Stomach smooth muscle (tissue), 2 donors: ENCODE measurements around the gene ERC1.

Experiments
- H3K27ac ChIP-seq: one replicate; pipeline ENCODE4 v1.7.0; 2013; ENCODE audit warnings: mild to moderate bottlenecking, low read length, inconsistent platforms
- H3K27me3 ChIP-seq, 2 donors: one replicate each; pipeline ENCODE4 v1.7.0; 2013; ENCODE audit warnings: low read length in 2 of 2; ENCODE audit not compliant: insufficient read depth in 2 of 2, control insufficient read depth in 1 of 2
- H3K36me3 ChIP-seq, 2 donors: one replicate each; pipeline ENCODE4 v1.7.0; 2013; ENCODE audit warnings: low read length in 2 of 2; ENCODE audit not compliant: control insufficient read depth in 2 of 2, insufficient read depth in 2 of 2
- H3K4me1 ChIP-seq: one replicate; pipeline ENCODE4 v1.7.0; 2013; ENCODE audit warnings: low read length; ENCODE audit not compliant: control insufficient read depth, insufficient read depth
- H3K4me3 ChIP-seq, 2 donors: one replicate each; pipeline ENCODE4 v1.7.0; 2013; ENCODE audit warnings: low read length in 2 of 2
- H3K9ac ChIP-seq, 2 donors: one replicate each; pipeline ENCODE4 v1.7.0; 2013; ENCODE audit warnings: low read length in 2 of 2, mild to moderate bottlenecking in 1 of 2
- H3K9me3 ChIP-seq, 2 donors: one replicate each; pipeline ENCODE4 v1.7.0; 2013; ENCODE audit warnings: low read length in 2 of 2; ENCODE audit not compliant: control insufficient read depth in 2 of 2
- donor health status: healthy.
- donor health status: Pancreatic carcinoma.

ERC1 gene

DNA sequence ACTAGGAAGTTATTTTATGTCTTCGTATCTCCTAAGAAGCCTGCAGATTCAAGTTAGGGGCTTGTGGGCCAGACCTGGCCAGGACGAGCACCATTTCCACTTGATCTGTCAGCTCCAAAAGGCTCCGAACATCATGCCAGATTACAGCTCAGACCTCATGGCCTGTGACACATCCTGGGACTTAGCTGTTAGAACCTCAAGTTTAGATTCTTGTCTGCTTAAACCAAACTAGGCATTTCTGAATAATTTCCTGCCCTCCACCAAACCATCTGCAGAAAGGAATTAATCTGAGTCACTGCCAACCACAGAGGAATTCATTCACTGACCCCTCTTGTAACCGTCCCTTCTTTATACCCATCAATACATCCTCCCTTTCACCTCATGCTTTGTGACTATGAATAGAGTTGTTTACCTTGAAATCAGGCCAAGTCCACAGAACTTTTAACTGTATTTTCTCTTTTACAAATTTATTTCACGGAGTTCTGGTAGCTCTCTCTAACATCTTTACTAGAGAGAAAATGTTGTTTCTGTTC lies 483.1 kb downstream of the ERC1 start:
- no peaks in the 10 kb centered on the region for H3K27me3 ChIP-seq
- H3K9me3 ChIP-seq: no peaks in the 10 kb centered on the region
- H3K4me3 ChIP-seq: peak overlapping the region; percentile 6 to 57
- peaks cover 20% of the 10 kb centered on the region for H3K4me1 ChIP-seq
- peak overlapping the region; percentile 24 for H3K27ac ChIP-seq
- H3K36me3 ChIP-seq: no peaks in the 10 kb centered on the region
- peak overlapping the region in 1 of 2 donors; percentile 29 for H3K9ac ChIP-seq

DNA sequence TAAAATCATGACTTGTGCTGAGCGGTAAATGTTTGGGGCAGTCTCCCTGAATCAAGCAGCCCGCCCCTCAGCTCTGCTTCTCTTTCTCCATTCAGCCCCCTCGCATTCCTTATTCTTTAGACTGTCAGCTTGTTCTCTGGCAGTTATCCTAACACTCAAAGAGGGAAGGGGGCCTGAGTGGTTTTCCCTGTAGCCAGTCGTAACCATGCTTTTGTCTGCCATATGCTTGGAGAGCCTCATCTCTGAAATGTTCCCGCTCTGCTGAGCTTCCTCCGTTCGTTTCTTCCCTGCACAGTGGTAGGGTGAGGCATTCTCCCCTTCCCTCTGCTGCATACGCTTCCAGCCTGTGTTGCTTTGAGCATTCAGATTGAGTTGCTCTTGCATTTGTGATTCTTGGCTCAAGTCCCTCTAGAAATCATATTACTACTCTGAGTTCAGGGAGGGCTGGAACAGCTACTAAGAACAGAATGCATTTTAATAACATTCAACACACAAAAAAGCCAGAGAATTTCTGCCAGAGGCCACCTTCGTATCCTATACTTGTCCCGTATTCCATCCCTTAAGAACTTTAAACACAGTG lies 483.6 kb downstream of the ERC1 start:
- Histone ChIP-seq H3K27me3 (no peaks in the 10 kb centered on the region), H3K9me3 (no peaks in the 10 kb centered on the region), H3K4me1 (peaks cover 20% of the 10 kb centered on the region), H3K27ac (peak overlapping the region; percentile 24), H3K9ac (peak overlapping the region; percentile 23 to 29), H3K36me3 (no peaks in the 10 kb centered on the region), H3K4me3 (peak overlapping the region; percentile 6 to 57)

DNA sequence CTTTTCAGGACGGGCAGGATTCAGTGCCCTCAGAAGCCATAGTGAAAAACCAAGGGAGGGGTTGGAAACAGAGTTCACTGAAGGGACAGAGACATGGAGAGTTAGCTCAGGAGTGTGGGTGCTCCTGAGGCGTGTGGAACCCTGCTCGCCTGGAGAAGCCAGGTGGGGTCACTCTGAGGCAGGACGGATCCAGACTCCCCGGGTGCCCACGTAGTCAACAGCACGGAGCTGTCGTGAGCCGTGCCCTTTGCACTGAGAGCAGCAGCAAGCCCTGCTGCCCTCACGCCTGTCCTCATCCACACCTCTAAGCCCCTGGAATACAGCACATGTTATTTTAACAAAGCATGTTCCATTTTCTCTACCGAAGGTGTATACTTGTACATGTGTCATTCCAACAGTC lies 488.6 kb downstream of the ERC1 start:
- H3K9me3 ChIP-seq: no peaks in the 10 kb centered on the region
- no peaks in the 10 kb centered on the region for H3K27me3 ChIP-seq
- H3K9ac ChIP-seq: no peak overlapping the region
- no peak overlapping the region for H3K27ac ChIP-seq
- no peaks in the 10 kb centered on the region for H3K36me3 ChIP-seq
- H3K4me1 ChIP-seq: peaks cover 4% of the 10 kb centered on the region
- no peak overlapping the region for H3K4me3 ChIP-seq

DNA sequence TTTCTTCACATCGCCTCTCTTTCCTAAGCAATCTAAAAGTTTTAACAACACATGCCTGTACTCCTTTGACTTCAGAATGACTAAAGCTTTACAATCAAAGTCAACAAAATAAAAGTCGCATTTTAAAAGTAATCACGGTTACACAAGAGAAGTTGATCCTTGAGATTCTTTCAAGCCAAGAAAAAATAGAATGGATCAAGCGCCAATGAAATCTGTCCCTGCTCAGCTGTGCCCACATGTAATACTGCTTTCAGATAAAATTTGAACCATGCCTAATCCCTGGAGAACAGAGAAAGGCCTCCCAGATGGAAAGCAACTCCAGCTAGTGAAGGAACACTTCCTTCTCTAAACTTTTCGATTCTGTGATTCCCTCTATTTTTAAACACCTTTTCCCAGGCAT lies 490.3 kb downstream of the ERC1 start:
- H3K27me3 ChIP-seq: no peaks in the 10 kb centered on the region
- H3K9ac ChIP-seq: no peak overlapping the region
- H3K4me3 ChIP-seq: no peak overlapping the region
- H3K36me3 ChIP-seq: no peaks in the 10 kb centered on the region
- no peaks in the 10 kb centered on the region for H3K4me1 ChIP-seq
- no peak overlapping the region for H3K27ac ChIP-seq
- no peaks in the 10 kb centered on the region for H3K9me3 ChIP-seq

DNA sequence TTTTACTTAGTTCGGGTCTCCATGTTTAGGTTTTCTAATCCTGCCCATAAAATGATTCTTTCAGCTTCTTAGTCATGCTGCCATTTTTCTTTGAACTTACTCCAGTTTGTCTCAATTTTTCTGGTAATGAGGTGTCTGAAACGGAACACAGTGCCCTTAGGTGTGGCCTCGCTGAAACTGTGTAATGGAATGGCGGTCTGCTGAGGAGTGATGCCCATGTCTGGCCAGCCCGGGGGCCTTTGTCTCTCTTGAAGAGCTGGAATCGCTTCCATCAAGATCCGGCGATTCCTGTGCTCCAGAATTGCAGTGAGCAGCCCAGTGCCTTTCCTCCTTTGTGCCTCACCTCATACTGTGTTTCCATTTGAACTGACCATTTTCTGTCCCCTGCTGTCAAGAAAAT lies 490.9 kb downstream of the ERC1 start:
- no peak overlapping the region for H3K27ac ChIP-seq
- H3K27me3 ChIP-seq: no peaks in the 10 kb centered on the region
- H3K36me3 ChIP-seq: no peaks in the 10 kb centered on the region
- H3K4me3 ChIP-seq: no peak overlapping the region
- no peaks in the 10 kb centered on the region for H3K9me3 ChIP-seq
- no peaks in the 10 kb centered on the region for H3K4me1 ChIP-seq
- H3K9ac ChIP-seq: no peak overlapping the region

DNA sequence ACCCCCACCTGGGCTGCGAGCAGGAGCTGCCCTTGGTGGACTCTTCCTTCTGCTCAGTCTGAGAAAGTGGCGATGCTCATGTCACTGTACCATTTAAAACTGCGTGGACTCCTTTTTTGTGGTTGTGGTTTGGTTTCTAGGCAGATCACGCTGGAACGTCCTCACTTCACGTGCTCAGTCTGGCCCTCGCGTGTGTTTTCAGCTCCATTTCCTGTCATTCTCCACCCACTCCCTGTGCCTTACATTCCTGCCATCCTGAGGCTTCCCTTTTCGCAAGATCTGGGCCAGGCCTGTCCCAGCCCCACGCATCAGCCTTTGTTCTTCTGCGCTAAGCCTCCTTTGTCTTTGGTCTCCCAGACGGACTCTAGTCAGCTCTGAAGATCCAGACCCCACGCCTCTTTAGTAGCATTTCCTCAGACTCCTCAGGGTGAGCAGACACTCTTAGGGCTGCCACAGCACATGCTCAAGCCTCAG lies 497.9 kb downstream of the ERC1 start:
- H3K4me1 ChIP-seq: no peaks in the 10 kb centered on the region
- H3K9ac ChIP-seq: no peak overlapping the region
- H3K36me3 ChIP-seq: peaks cover 22 to 32% of the 10 kb centered on the region in 2 donors
- no peak overlapping the region for H3K4me3 ChIP-seq
- H3K9me3 ChIP-seq: no peaks in the 10 kb centered on the region
- H3K27me3 ChIP-seq: no peaks in the 10 kb centered on the region
- no peak overlapping the region for H3K27ac ChIP-seq

DNA sequence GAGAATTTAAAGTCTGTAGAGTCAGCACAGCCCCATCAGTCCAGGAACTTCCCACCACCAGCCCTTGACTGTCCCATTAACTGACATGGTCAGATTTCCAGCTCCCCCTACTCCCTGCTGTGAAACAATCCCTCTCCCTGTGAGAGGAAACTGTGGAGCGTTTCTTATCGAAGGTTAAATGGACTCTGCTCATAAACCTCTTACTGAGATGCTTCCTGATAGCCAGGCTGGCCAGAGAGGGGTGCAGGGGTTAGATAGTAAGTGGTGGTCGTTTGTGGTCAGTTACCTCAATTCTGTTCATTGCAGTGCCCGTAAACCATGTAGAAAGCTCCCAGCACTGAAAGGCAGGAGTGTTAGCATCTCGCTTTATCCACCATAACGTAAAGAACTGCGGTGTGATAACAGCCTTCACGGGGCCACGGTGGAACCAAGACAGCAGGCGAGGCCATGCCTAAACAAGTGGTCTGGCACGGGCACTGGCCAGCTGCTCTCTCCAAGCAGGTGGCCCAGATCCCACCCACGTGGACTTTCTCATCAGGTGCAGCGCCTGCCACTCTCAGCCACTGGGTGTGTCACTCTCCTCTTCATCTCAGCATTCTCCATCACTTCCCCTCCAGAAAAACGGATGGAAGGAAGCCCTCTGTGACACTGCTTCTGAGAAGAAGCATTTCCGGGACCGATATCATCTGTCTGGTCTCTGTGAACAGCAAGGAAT lies 501.1 kb downstream of the ERC1 start:
- Histone ChIP-seq H3K9ac (no peak overlapping the region), H3K36me3 (peaks cover 22 to 34% of the 10 kb centered on the region in 2 donors), H3K4me1 (peaks cover 5% of the 10 kb centered on the region), H3K27ac (no peak overlapping the region), H3K4me3 (no peak overlapping the region), H3K27me3 (no peaks in the 10 kb centered on the region), H3K9me3 (no peaks in the 10 kb centered on the region)

DNA sequence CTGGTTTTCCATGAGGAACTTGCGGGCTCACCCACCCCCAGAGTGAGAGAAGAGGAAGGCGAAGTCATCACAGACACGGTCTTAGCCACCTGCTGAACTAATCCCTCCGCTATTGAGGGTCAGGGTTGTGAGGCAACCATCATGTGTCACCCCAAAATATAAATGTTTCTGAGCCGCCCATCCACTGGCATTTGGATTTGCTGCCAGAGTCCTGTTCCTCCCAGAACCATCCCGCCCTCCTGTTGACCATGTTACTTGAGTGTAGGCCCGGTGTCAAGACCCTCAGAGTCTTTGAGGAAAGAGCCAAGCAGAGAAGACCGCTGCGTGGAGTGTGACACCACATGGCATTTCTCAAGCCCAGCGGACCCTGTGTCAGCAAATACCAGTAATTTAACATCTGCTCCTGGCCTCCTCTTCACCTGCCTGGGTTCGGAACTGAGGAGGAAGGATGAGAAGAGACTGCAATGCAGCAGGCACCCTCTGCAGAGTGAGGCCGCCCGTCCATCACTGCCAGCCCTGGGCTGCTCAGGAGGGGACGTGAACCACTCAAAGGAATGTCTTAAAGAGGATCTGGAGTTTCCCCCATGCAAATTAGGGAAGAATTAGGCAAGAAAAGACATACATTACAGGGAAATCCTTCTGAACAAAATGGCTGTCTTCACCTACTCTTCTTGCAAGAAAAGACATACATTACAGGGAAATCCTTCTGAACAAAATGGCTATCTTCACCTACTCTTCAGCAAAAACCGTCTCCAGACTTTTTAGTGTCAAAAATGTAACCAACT lies 502.9 kb downstream of the ERC1 start:
- no peaks in the 10 kb centered on the region for H3K9me3 ChIP-seq
- H3K4me1 ChIP-seq: peaks cover 5% of the 10 kb centered on the region
- H3K27me3 ChIP-seq: no peaks in the 10 kb centered on the region
- H3K27ac ChIP-seq: no peak overlapping the region
- H3K4me3 ChIP-seq: no peak overlapping the region
- H3K36me3 ChIP-seq: peaks cover 22 to 31% of the 10 kb centered on the region in 2 donors
- no peak overlapping the region for H3K9ac ChIP-seq

DNA sequence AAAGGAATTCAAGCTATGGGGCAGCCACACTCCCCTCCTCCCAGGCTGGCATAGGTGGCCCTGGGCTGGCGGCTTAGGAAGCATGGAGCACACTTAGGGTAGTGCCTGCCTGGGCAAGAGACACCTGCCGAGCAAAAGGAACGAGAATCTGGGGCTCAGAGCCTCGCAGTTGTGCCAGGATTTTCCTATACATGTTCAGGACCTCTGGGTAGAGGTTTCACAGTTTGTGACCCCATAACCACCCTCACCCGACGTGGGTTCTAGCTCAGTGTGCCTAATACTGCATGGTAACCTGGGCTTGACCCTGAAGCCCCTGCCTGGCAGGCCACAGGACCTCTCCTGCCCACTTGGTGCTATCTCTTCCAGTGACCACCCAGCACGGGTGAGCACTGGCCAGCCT lies 503.8 kb downstream of the ERC1 start:
- Histone ChIP-seq H3K27me3 (no peaks in the 10 kb centered on the region), H3K4me3 (no peak overlapping the region), H3K9me3 (no peaks in the 10 kb centered on the region), H3K9ac (no peak overlapping the region), H3K4me1 (peaks cover 5% of the 10 kb centered on the region), H3K27ac (no peak overlapping the region), H3K36me3 (peaks cover 20 to 30% of the 10 kb centered on the region in 2 donors)

DNA sequence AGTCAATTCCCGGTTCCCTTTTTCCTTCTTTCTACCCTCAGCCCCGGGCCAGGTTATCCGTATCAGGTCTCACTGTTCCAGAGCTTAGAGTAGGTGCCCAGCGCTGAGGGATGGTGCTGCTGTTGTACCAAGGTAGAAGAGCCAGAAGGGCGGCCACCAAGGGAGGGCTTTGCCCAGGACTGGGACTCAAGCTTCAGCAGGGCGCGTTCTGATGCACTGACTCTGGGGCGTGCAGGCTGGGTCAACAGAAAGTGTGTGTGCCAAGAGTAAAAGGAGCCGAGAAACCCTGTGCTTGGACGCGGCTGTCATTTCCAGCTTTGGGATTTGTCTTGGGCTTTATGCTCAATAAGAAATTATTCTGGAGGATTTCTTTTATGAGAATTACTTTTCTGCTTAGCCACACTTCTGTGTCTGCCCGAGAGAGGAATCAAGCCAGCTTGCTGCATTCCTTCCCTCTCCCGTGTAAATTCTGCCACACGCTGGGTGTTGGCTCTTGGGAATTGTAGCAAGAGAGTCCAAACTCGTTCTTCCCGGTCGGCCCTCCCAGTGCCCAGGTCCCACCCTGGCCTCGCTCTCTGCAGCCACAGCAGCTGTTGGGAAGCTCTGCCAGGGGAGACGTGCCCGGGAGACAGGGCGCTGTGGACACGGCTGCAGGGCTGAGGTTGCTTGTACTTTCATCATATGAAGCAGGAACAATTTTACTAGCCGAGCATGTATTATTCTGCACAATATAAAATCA lies 505.3 kb downstream of the ERC1 start:
- H3K36me3 ChIP-seq: peaks cover 12 to 17% of the 10 kb centered on the region in 2 donors
- no peak overlapping the region for H3K9ac ChIP-seq
- H3K4me3 ChIP-seq: peak overlapping the region in 1 of 2 donors; percentile 65
- no peaks in the 10 kb centered on the region for H3K27me3 ChIP-seq
- H3K4me1 ChIP-seq: peaks cover 8% of the 10 kb centered on the region
- H3K9me3 ChIP-seq: no peaks in the 10 kb centered on the region
- H3K27ac ChIP-seq: peak overlapping the region; percentile 11
